HG03066 (cell line): ENCODE data around the gene TGFB2.

ENCODE experiments used
- ATAC-seq: cut with Tn5 transposase; IDR thresholded peaks from one replicate; pipeline ENCODE4 v1.9.1; 2021; ENCODE audit warnings: low read depth; ENCODE audit not compliant: unreplicated experiment

Gene TGFB2

GRCh38 chr1:218330043-218330623, 15.0 kb upstream of the TGFB2 start:
- ATAC-seq: peak; percentile 70

GRCh38 chr1:218332416-218332815, 12.7 kb upstream of the TGFB2 start:
- ATAC-seq: no peak

- ATAC-seq: no peak
Observed at GRCh38 chr1:218336328-218336727, 8.8 kb upstream of the TGFB2 start.

- ATAC-seq: peak; percentile 76
Observed at GRCh38 chr1:218339267-218339831, 5.8 kb upstream of the TGFB2 start.

- no peak for ATAC-seq
Observed at GRCh38 chr1:218341325-218341724, 3.8 kb upstream of the TGFB2 start.

- ATAC-seq: no peak
Observed at GRCh38 chr1:218342091-218342490, 3.0 kb upstream of the TGFB2 start.

- ATAC-seq: peak; percentile 56
Observed at GRCh38 chr1:218345673-218346390, 696 bp downstream of the TGFB2 start.

- no peak for ATAC-seq
Observed at GRCh38 chr1:218346391-218347204, 1.5 kb downstream of the TGFB2 start.

GRCh38 chr1:218347336-218347722, 2.2 kb downstream of the TGFB2 start:
- no peak for ATAC-seq

GRCh38 chr1:218347723-218348627, 2.8 kb downstream of the TGFB2 start:
- ATAC-seq: no peak

- ATAC-seq: no peak
Observed at GRCh38 chr1:218348628-218349071, 3.5 kb downstream of the TGFB2 start.

- no peak for ATAC-seq
Observed at GRCh38 chr1:218349348-218350034, 4.4 kb downstream of the TGFB2 start.

GRCh38 chr1:218350035-218350525, 4.9 kb downstream of the TGFB2 start:
- no peak for ATAC-seq

GRCh38 chr1:218350801-218351266, 5.7 kb downstream of the TGFB2 start:
- no peak for ATAC-seq

- peak; percentile 59 for ATAC-seq
Observed at GRCh38 chr1:218351391-218352074, 6.4 kb downstream of the TGFB2 start.

GRCh38 chr1:218352075-218352438, 6.9 kb downstream of the TGFB2 start:
- ATAC-seq: no peak

GRCh38 chr1:218353656-218354055, 8.5 kb downstream of the TGFB2 start:
- no peak for ATAC-seq

GRCh38 chr1:218355278-218355677, 10.1 kb downstream of the TGFB2 start:
- ATAC-seq: no peak
